ENCODE results near the gene POU2AF1.

DNA sequence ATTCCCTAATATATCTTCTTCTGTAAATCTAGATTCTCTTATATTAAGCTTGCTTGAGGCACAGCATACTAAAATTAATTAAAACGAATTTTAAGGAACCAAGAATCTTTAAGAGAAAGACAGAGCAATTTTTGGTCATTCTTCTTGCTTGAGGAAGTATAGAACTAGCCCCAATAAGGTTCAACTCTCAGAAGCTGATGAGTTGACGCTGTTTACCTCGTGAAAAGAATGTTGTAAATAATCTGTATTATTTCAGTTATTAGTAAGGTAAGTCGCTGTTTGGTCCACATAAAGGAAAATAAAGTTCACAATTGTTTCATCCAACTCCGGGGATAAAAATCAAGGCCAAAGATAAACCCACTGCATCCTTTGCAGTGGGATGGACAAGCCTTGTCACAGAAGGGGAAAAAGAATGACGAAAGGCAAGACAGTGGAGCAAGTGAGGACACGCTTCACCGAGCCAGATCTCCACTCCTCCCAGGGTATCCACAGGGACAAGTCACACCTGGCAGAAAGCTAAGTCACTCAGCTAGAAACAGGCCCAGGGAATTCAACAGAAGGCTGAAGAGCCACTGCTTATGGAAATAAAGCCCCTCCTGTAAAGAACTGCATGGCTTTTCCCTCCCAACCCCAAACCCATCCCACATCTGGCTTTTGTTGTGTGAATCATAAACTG is 752 bp downstream of the POU2AF1 start:
- TF ChIP-seq, protein P1, sequence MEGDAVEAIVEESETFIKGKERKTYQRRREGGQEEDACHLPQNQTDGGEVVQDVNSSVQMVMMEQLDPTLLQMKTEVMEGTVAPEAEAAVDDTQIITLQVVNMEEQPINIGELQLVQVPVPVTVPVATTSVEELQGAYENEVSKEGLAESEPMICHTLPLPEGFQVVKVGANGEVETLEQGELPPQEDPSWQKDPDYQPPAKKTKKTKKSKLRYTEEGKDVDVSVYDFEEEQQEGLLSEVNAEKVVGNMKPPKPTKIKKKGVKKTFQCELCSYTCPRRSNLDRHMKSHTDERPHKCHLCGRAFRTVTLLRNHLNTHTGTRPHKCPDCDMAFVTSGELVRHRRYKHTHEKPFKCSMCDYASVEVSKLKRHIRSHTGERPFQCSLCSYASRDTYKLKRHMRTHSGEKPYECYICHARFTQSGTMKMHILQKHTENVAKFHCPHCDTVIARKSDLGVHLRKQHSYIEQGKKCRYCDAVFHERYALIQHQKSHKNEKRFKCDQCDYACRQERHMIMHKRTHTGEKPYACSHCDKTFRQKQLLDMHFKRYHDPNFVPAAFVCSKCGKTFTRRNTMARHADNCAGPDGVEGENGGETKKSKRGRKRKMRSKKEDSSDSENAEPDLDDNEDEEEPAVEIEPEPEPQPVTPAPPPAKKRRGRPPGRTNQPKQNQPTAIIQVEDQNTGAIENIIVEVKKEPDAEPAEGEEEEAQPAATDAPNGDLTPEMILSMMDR (IDR thresholded peaks at IDR 0.05) = no peak
- no peak for TF ChIP-seq POLR2A (IDR thresholded peaks at IDR 0.05)

Measured in right lobe of liver (tissue), 4 donors.